Muscle layer of colon (tissue), 2 donors: ENCODE results near the gene SMIM23.

ENCODE experiments used
- H3K27ac ChIP-seq: one replicate; pipeline ENCODE4 v1.7.0; 2013; ENCODE audit warnings: low read depth, mild to moderate bottlenecking, low read length, moderate library complexity
- H3K27me3 ChIP-seq, 2 donors: one replicate each; pipeline ENCODE4 v1.7.0; 2013; ENCODE audit warnings: low read length in 2 of 2, mild to moderate bottlenecking in 2 of 2; ENCODE audit not compliant: insufficient read depth in 2 of 2, control insufficient read depth in 1 of 2
- H3K36me3 ChIP-seq: one replicate; pipeline ENCODE4 v1.7.0; 2013; ENCODE audit warnings: mild to moderate bottlenecking, low read length; ENCODE audit not compliant: insufficient read depth
- H3K4me1 ChIP-seq: one replicate; pipeline ENCODE4 v1.7.0; 2013; ENCODE audit warnings: mild to moderate bottlenecking, low read length; ENCODE audit not compliant: insufficient read depth
- H3K4me3 ChIP-seq, 2 donors: one replicate each; pipeline ENCODE4 v1.7.0; 2013; ENCODE audit warnings: low read length in 2 of 2, low read depth in 1 of 2, mild to moderate bottlenecking in 1 of 2, moderate library complexity in 1 of 2
- H3K9ac ChIP-seq: one replicate; pipeline ENCODE4 v1.7.0; 2013; ENCODE audit warnings: low read length
- H3K9me3 ChIP-seq: one replicate; pipeline ENCODE4 v1.7.0; 2013; ENCODE audit warnings: mild to moderate bottlenecking, low read length
- donor health status: abdominal sarcoma.
- donor health status: Adenocarcinoma of cecum.

The SMIM23 gene

DNA sequence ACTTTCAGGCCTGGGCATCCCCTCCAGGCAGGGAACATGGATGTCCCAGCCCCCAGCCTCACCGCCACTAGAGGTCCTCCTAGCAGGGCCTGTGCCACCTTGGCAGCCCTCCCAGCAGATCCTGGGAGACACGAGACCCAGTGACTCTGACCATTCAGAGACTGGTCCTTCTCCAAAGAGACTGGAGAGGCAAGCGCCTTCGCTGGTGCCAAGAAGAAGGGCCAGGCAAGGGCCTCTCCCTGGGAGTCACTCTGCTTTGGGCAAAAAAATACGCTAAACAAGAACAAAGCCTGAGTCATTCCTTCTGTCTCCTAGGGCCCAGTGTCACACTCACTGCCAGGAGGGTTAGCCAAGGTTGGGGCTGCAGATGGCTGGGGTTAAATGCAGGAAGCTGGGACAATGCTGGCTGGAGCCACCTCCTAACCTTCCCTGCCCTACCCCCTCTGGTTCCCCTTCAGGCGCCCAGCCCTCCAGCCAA, 35.3 kb upstream of the SMIM23 start:
- Histone ChIP-seq H3K27me3 (no peaks in the 10 kb centered on the region), H3K4me1 (no peaks in the 10 kb centered on the region), H3K36me3 (no peaks in the 10 kb centered on the region), H3K4me3 (no peak overlapping the region), H3K27ac (no peak overlapping the region), H3K9me3 (no peaks in the 10 kb centered on the region), H3K9ac (no peak overlapping the region)

DNA sequence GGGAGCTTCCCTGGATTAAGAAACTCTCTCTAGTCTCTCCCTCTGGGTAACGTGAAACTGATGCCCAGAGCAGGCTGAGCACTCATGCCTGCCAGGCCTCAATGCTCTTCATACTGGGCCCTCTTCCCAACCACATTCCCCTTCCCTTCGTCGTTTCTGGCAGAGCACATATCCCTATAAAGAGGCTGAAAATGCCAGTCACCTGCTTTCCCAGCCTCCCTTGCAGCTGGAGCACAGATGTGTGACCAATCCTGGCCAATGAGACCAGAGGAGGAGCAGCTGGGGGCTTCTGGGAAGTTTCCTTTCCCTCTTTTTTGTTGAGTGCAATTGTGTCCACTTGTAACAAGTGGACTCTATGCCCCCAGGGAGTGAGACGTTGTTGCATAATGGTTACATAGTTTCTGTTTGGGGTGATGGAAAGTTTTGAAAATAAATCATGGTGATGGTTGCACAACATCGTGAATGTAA, 30.2 kb upstream of the SMIM23 start:
- Histone ChIP-seq H3K4me1 (no peaks in the 10 kb centered on the region), H3K27me3 (no peaks in the 10 kb centered on the region), H3K9me3 (no peaks in the 10 kb centered on the region), H3K9ac (no peak overlapping the region), H3K27ac (no peak overlapping the region), H3K4me3 (no peak overlapping the region), H3K36me3 (no peaks in the 10 kb centered on the region)

DNA sequence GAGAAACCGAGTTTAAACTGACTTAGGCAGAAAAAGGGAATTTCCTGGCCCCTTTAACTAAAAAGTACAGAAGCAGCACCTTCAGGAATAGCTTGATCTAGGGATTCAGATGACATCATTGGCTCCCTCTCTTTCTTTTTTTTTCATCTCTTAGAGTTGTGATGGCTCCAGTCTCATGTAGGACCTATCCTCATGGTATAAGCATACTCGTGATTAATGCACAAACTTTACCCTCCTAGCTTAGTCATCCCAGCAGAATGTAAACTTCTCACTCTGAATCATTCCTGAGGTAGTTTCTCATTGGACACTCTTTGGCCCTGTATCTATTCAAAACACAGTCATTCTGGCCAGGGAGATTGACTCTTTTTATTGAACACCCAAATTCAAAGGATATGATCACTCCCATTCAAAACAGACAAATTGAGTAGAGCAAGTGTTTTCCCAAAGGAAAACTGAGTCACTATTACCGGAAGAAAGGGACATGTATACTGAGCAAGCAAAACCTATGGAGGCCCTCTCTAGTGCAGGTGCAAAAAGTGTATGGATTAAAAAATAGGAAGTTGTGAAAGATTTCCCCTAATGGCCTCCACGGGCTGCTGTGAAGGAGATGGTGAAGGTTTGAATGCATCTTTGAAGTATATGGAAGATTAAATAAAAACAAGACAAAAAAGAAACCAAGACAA, 27.6 kb upstream of the SMIM23 start:
- Histone ChIP-seq H3K36me3 (no peaks in the 10 kb centered on the region), H3K9ac (no peak overlapping the region), H3K27me3 (no peaks in the 10 kb centered on the region), H3K4me1 (no peaks in the 10 kb centered on the region), H3K4me3 (no peak overlapping the region), H3K27ac (no peak overlapping the region), H3K9me3 (no peaks in the 10 kb centered on the region)

DNA sequence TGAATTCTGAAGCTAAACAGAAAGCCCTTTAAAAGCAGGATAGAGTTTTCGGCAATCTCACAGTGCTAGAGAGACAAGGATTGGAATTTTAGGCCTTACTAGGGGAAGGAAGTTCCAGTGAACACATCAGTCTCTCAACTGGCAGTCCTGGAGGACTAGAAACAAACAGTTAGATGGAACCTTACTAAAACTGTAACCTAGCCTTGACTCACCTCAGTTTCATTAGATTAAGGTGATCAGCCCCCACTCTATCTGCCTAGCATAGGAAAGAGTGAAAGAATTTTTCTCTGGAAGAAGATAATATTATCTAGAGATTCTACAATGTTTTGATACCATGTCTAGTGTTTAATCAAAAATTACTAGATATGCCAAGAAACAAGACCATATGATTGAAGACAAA, 25.8 kb upstream of the SMIM23 start:
- Histone ChIP-seq H3K9ac (no peak overlapping the region), H3K4me3 (no peak overlapping the region), H3K27me3 (no peaks in the 10 kb centered on the region), H3K4me1 (no peaks in the 10 kb centered on the region), H3K36me3 (no peaks in the 10 kb centered on the region), H3K27ac (no peak overlapping the region), H3K9me3 (no peaks in the 10 kb centered on the region)

DNA sequence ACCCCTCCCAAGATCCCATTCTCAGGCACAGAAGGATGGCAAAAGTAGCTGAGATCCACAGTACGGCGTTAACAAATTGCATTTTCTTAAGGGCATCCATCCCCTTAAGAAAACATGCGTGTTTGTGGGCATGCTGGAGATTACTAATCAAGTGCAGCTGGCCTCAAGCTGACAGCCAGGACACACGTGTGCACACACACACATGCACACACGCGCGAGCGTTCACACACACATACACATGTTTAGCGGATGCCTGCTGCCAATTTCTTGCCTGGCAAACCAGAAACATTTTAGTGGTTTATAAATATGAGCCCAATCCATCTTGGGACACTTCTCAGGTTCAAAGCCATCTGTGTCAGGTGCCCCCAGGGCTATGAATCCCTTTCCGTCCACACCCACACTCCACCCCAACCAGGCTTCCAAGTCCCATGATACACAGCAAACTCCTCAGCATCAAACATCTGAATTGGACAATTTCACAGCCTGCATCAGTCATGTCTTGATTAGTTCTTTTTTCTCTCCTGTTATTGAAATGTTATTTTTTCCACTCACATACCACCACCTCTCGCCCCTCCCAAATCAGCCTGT, 23.5 kb upstream of the SMIM23 start:
- no peaks in the 10 kb centered on the region for H3K36me3 ChIP-seq
- H3K9ac ChIP-seq: no peak overlapping the region
- H3K27ac ChIP-seq: no peak overlapping the region
- H3K4me1 ChIP-seq: no peaks in the 10 kb centered on the region
- H3K4me3 ChIP-seq: no peak overlapping the region
- H3K27me3 ChIP-seq: no peaks in the 10 kb centered on the region
- H3K9me3 ChIP-seq: no peaks in the 10 kb centered on the region

DNA sequence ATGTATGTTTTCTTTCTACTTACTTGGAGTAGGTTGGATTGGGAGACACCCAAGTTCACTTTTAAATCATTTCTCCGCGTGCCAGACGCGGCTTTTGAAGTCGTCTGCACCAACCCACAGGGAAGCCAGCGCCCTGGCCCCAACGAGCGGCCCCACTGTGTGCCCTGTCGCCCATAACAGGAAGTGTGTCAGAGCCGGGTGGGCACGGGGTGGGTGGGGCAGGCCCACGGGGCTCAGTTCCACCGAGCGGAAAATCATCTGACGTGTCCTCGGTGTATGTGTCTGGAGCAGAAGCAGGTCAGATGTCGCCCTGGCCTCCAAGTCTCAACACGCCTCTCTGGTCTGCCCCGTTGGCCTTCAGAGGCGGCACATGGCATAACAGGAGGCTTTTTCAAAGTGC, 22.7 kb upstream of the SMIM23 start:
- Histone ChIP-seq H3K4me3 (no peak overlapping the region), H3K36me3 (no peaks in the 10 kb centered on the region), H3K27ac (no peak overlapping the region), H3K9me3 (no peaks in the 10 kb centered on the region), H3K9ac (no peak overlapping the region), H3K27me3 (no peaks in the 10 kb centered on the region), H3K4me1 (no peaks in the 10 kb centered on the region)

DNA sequence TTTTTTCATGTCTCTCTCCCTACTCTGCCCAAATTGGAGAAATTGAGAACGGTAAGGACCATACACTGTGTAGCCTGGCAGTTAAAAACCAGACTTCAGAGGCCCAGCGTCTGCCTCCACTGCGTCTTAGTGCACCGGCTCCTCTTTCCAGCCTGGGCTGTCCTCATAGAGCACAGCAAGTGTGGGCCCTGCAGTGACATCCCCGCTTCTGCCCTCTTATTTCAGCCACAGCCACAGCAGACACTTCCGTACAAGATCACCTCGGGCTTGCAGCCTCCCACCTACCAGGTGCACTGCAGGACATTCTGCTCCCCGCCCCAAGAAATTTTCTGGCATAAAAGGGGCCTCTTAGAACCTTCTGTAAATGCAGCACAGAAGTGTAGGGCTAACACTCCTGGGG, 21.4 kb upstream of the SMIM23 start:
- Histone ChIP-seq H3K9ac (no peak overlapping the region), H3K36me3 (no peaks in the 10 kb centered on the region), H3K27ac (no peak overlapping the region), H3K9me3 (no peaks in the 10 kb centered on the region), H3K4me3 (no peak overlapping the region), H3K4me1 (no peaks in the 10 kb centered on the region), H3K27me3 (no peaks in the 10 kb centered on the region)

DNA sequence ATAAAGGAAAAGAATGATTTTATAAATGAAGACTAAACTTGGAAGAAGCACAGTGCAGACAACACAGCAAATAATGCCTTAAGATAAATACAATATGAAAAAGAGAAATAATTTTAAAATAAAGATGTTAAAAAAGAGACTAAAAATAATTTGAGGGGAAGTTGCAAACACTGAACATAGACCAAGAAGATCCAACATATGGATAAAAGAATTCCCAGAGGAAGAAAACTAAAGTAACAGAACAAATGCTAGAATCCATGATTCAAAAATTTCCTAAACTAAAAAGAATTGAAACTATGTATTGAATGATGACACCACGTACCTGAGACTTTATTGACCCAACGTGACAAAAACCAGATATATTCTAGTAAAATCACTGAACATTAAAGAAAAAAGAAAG, 18.7 kb upstream of the SMIM23 start:
- H3K9ac ChIP-seq: no peak overlapping the region
- no peaks in the 10 kb centered on the region for H3K9me3 ChIP-seq
- no peaks in the 10 kb centered on the region for H3K4me1 ChIP-seq
- no peak overlapping the region for H3K27ac ChIP-seq
- no peaks in the 10 kb centered on the region for H3K27me3 ChIP-seq
- H3K36me3 ChIP-seq: no peaks in the 10 kb centered on the region
- H3K4me3 ChIP-seq: no peak overlapping the region

DNA sequence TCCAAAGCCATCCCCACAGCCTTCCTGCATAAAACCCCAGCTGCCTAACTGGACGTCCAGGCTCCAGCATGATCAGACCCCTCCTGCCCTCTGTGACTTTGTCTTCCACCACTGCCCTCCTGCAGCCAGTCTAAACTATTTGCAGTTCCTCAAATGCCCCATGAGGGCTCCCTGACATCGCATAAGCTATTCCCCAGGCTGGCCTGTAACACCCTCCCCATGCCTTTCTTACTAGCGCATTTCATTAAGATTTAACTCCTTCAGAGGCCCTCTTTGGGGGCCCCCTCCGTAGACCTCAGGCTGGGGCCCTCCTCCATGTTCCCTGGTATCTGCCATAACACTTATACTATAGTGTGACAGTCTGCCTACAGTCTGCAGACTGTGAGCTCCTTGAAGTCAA, 15.5 kb upstream of the SMIM23 start:
- Histone ChIP-seq H3K9me3 (no peaks in the 10 kb centered on the region), H3K36me3 (no peaks in the 10 kb centered on the region), H3K27me3 (no peaks in the 10 kb centered on the region), H3K4me1 (no peaks in the 10 kb centered on the region), H3K9ac (no peak overlapping the region), H3K27ac (no peak overlapping the region), H3K4me3 (no peak overlapping the region)

DNA sequence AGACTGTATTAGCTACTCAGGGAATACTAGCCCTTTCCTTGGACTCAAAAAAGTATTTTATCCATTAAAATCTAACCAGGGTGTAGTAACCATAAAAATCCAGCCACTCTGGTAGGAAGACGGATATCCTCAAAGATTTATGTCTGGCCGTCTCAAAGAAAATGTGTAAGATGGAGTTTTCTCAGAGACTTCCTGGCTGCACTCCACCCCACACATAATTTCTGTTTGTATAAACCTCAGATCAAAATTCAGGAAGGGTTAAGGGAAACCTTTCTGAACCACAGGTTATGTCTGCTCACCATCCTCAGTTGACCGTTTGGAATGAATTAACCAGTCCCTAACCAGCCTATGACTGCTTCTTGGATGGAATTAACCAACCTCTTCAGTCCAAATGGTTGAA, 13.8 kb upstream of the SMIM23 start:
- no peak overlapping the region for H3K27ac ChIP-seq
- H3K9me3 ChIP-seq: no peaks in the 10 kb centered on the region
- no peaks in the 10 kb centered on the region for H3K36me3 ChIP-seq
- no peak overlapping the region for H3K4me3 ChIP-seq
- peaks cover under 1% of the 10 kb centered on the region for H3K4me1 ChIP-seq
- H3K27me3 ChIP-seq: no peaks in the 10 kb centered on the region
- H3K9ac ChIP-seq: no peak overlapping the region

DNA sequence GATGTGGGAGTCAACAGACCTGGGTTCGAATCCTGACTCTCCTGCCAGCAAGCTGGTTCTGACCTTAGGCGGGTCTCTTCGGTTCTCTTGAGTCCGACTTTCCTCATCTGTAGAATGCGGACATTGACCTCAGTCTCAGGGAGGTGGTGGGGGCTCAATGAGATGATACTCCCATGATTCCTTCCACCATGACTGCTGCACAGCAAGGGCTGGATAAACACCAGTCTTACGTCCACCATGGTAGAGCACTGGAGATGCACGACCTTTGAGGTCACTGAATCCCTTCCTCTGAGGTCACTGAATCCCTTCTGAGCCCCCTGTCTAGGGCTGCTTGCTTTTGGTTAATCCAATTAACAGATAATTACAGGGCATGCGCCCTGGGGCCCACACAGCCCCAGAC, 12.5 kb upstream of the SMIM23 start:
- Histone ChIP-seq H3K4me1 (peaks cover 9% of the 10 kb centered on the region), H3K9me3 (no peaks in the 10 kb centered on the region), H3K9ac (no peak overlapping the region), H3K36me3 (no peaks in the 10 kb centered on the region), H3K27ac (no peak overlapping the region), H3K4me3 (no peak overlapping the region), H3K27me3 (no peaks in the 10 kb centered on the region)

DNA sequence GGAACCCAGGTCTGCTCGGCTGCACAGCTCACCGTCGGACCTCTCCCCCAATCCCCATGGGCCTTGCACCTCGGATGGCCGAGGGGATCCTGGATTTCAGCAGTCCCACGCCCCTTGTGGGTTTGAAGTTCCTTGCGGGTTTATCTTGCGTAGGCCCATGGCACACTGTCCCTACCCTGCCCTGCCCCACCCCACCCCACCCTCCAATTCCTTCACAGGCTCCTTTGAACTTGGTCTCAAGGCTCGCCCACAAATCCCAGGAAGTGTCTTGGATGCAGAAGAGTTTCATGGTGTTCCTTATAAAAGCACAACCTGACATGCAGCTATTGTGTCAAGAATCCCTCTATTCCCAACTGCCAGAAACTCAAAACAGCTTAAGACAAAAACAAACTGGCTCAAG, 11.2 kb upstream of the SMIM23 start:
- Histone ChIP-seq H3K36me3 (no peaks in the 10 kb centered on the region), H3K4me3 (no peak overlapping the region), H3K27me3 (no peaks in the 10 kb centered on the region), H3K4me1 (peaks cover 9% of the 10 kb centered on the region), H3K9ac (no peak overlapping the region), H3K9me3 (no peaks in the 10 kb centered on the region), H3K27ac (no peak overlapping the region)
